Esophagus (tissue), 2 donors: ENCODE results near the gene TCTN1. TPM values are rescaled to one million over a fixed set of nuclear protein-coding genes. Genes with fewer than 3 reads are reported as not detected.
"Not testable (repeated sequence)": the region's sequence is repeated elsewhere in the genome, so short reads cannot be mapped to it uniquely, and the experiment has no call there.

Source experiments
- H3K27ac ChIP-seq, 2 donors: one replicate each; pipeline ENCODE4 v1.5.1; 2013; ENCODE audit warnings: low read depth in 2 of 2, mild to moderate bottlenecking in 2 of 2, inconsistent platforms in 1 of 2, low read length in 1 of 2, moderate library complexity in 1 of 2
- H3K27me3 ChIP-seq, 2 donors: one replicate each; pipeline ENCODE4 v1.6.1; 2013; ENCODE audit warnings: low read length in 2 of 2, control low read depth in 1 of 2, mild to moderate bottlenecking in 1 of 2; ENCODE audit not compliant: insufficient read depth in 2 of 2, control insufficient read depth in 1 of 2
- H3K36me3 ChIP-seq, 2 donors: one replicate each; pipeline ENCODE4 v1.6.1; 2013; ENCODE audit warnings: low read length in 1 of 2; ENCODE audit not compliant: control insufficient read depth in 2 of 2, insufficient read depth in 2 of 2
- H3K4me1 ChIP-seq, 2 donors: one replicate each; pipeline ENCODE4 v1.6.1; 2013; ENCODE audit warnings: low read length in 1 of 2; ENCODE audit not compliant: control insufficient read depth in 2 of 2, insufficient read depth in 2 of 2
- H3K4me3 ChIP-seq, 2 donors: one replicate each; pipeline ENCODE4 v1.5.1; 2013; ENCODE audit warnings: low read length in 2 of 2, mild to moderate bottlenecking in 2 of 2, low read depth in 1 of 2, moderate library complexity in 1 of 2
- H3K9me3 ChIP-seq, 2 donors: one replicate each; pipeline ENCODE4 v1.6.1; 2013; ENCODE audit warnings: mild to moderate bottlenecking in 2 of 2, low read depth in 1 of 2, low read length in 1 of 2, moderate library complexity in 1 of 2; ENCODE audit not compliant: control insufficient read depth in 2 of 2, insufficient read depth in 1 of 2
- WGBS, 2 donors: extraction: QIAGEN DNeasy Blood & Tissue Kit; methylation state at CpG; one replicate each; pipeline ENCODE4 v1.1.7; 2013; 5-methylcytosine and 5-hydroxymethylcytosine counted together
- polyA plus RNA-seq, 2 donors: library from polyadenylated mRNA; stranded (reverse); fragments of 200-250 nt; gene quantifications; one replicate each; pipeline ENCODE4 v1.2.3, GENCODE V29; 2013
- donor health status: healthy with polysubstance abuse.
- donor health status: Bipolar disorder and iron deficiency.

The TCTN1 gene
- polyA plus RNA-seq: 10 to 100 TPM in 1 of 2 donors, 1 to 10 TPM in 1; 9.2 to 14.7 TPM

- Histone ChIP-seq H3K9me3 (no peaks in the 10 kb centered on the region), H3K36me3 (no peaks in the 10 kb centered on the region), H3K4me3 (peak within 1 kb of the TSS; percentile 67 to 80), H3K4me1 (no peaks in the 10 kb centered on the region), H3K27me3 (no peaks in the 10 kb centered on the region), H3K27ac (peak within 1 kb of the TSS; percentile 0 to 61)
- 2% methylated on average over 60 of the region's 60 CpGs for WGBS, 2 donors
These were observed at the start of gene TCTN1 for GRCh38 chr12:110613771-110614684. TCTN1 (plus strand) TSS chr12:110614129; CDS start chr12:110614183, 54 bp downstream.

GRCh38 chr12:110564471-110564991 is 49.4 kb upstream of the TCTN1 start:
- Histone ChIP-seq H3K9me3 (no peaks in the 10 kb centered on the region), H3K36me3 (no peaks in the 10 kb centered on the region), H3K4me1 (peaks cover 0 to 6% of the 10 kb centered on the region in 2 donors), H3K27me3 (no peaks in the 10 kb centered on the region), H3K27ac (no peak overlapping the region), H3K4me3 (no peak overlapping the region)
- WGBS, 2 donors: 62% methylated on average over 8 of the region's 8 CpGs

- H3K27me3 ChIP-seq: no peaks in the 10 kb centered on the region
- H3K4me1 ChIP-seq: peaks cover 0 to 6% of the 10 kb centered on the region in 2 donors
These were observed 47.7 kb upstream of the TCTN1 start for GRCh38 chr12:110565894-110566871.

GRCh38 chr12:110566993-110567392 is 46.9 kb upstream of the TCTN1 start:
- H3K36me3 ChIP-seq: no peaks in the 10 kb centered on the region
- peaks cover 0 to 6% of the 10 kb centered on the region in 2 donors for H3K4me1 ChIP-seq
- no peak overlapping the region for H3K27ac ChIP-seq
- no peak overlapping the region for H3K4me3 ChIP-seq
- no peaks in the 10 kb centered on the region for H3K9me3 ChIP-seq
- H3K27me3 ChIP-seq: no peaks in the 10 kb centered on the region
- WGBS, 2 donors: 94 to 95% methylated on average over 5 of the region's 5 CpGs

More at GRCh38 chr12:110565894-110566871, 47.7 kb upstream of the TCTN1 start:
- Histone ChIP-seq H3K27ac (peak overlapping the region in 1 of 2 donors; percentile 60), H3K9me3 (no peaks in the 10 kb centered on the region), H3K4me3 (no peak overlapping the region), H3K36me3 (no peaks in the 10 kb centered on the region)
- 58% methylated on average over 8 of the region's 8 CpGs for WGBS, 2 donors

- H3K27me3 ChIP-seq: no peaks in the 10 kb centered on the region
- 96% methylated on average over 6 of the region's 6 CpGs for WGBS, 2 donors
- H3K4me3 ChIP-seq: no peak overlapping the region
- H3K9me3 ChIP-seq: no peaks in the 10 kb centered on the region
- H3K27ac ChIP-seq: no peak overlapping the region
- no peaks in the 10 kb centered on the region for H3K36me3 ChIP-seq
- peaks cover 0 to 6% of the 10 kb centered on the region in 2 donors for H3K4me1 ChIP-seq
These were observed 45.2 kb upstream of the TCTN1 start for GRCh38 chr12:110568752-110569151.

GRCh38 chr12:110569838-110570237 is 44.1 kb upstream of the TCTN1 start:
- H3K27me3 ChIP-seq, H3K4me1 ChIP-seq, H3K4me3 ChIP-seq, H3K27ac ChIP-seq, H3K36me3 ChIP-seq, H3K9me3 ChIP-seq: not testable (repeated sequence)
- no CpG with 5 or more reads among the region's 2 CpGs for WGBS, 2 donors

GRCh38 chr12:110570798-110571197 is 43.1 kb upstream of the TCTN1 start:
- H3K36me3 ChIP-seq, H3K27ac ChIP-seq, H3K4me3 ChIP-seq, H3K9me3 ChIP-seq, H3K27me3 ChIP-seq, H3K4me1 ChIP-seq: not testable (repeated sequence)
- 97% methylated on average over 16 of the region's 16 CpGs for WGBS, 2 donors

- Histone ChIP-seq H3K4me3 (no peak overlapping the region), H3K36me3 (no peaks in the 10 kb centered on the region), H3K4me1 (peaks cover 0 to 3% of the 10 kb centered on the region in 2 donors), H3K9me3 (no peaks in the 10 kb centered on the region), H3K27me3 (no peaks in the 10 kb centered on the region), H3K27ac (no peak overlapping the region)
- 80 to 82% methylated on average over 1 of the region's 1 CpG for WGBS, 2 donors
These were observed 39.9 kb upstream of the TCTN1 start for GRCh38 chr12:110574044-110574443.

- H3K9me3 ChIP-seq, H3K4me3 ChIP-seq, H3K27ac ChIP-seq, H3K27me3 ChIP-seq, H3K36me3 ChIP-seq: not testable (repeated sequence)
- peaks cover 0 to 11% of the 10 kb centered on the region in 2 donors for H3K4me1 ChIP-seq
- 88 to 94% methylated on average over 10 of the region's 10 CpGs for WGBS, 2 donors
These were observed 39.2 kb upstream of the TCTN1 start for GRCh38 chr12:110574717-110575230.
